Adrenal gland (tissue), 12 donors: ENCODE results near the gene PBRM1. TPM values are rescaled to one million over a fixed set of nuclear protein-coding genes. Genes with fewer than 3 reads are reported as not detected.

Experiments
- DNase-seq, 7 donors: peaks; one replicate each; pipeline ENCODE4 v3.0.0-alpha.2; 2019 to 2020
- H3K27ac ChIP-seq, 5 donors: fragments of 200-600 bp; sonication (generic) in 4 of 5; 1 replicate in 3 of 5; 2 replicates in 2 of 5; pipeline versions ENCODE4 v1.5.1 to v1.8.0; 2016 to 2020; ENCODE audit warnings: mild to moderate bottlenecking in 1 of 5
- H3K27me3 ChIP-seq: fragments of 200-600 bp; 2 replicates; pipeline ENCODE4 v1.8.0; 2021
- H3K36me3 ChIP-seq, 2 donors: fragments of 200-600 bp; replicated peaks in 1 of 2; 1 replicate in 1 of 2; 2 replicates in 1 of 2; pipeline versions ENCODE4 v1.5.1 to v1.8.0; 2018 to 2022
- H3K4me1 ChIP-seq, 2 donors: fragments of 200-600 bp; replicated peaks in 1 of 2; 1 replicate in 1 of 2; 2 replicates in 1 of 2; pipeline versions ENCODE4 v1.5.1 to v1.8.0; 2018 to 2021
- H3K4me3 ChIP-seq, 4 donors: fragments of 200-600 bp; sonication (generic) in 3 of 4; one replicate each; pipeline ENCODE4 v1.5.1; 2016 to 2018
- H3K9me3 ChIP-seq, 3 donors: fragments of 200-600 bp; sonication (generic) in 1 of 3; replicated peaks in 1 of 3; 1 replicate in 2 of 3; 2 replicates in 1 of 3; pipeline versions ENCODE4 v1.5.1 to v1.8.0; 2016 to 2021
- CTCF ChIP-seq, 6 experiments: fragments of 450-650 bp in 4 of 6; fragments of 200-600 bp in 2 of 6; sonication (generic) in 1 of 6; IDR thresholded peaks; 1 replicate in 5 of 6; 2 replicates in 1 of 6; pipeline versions ENCODE4 v1.5.1 to v1.8.0; 2016 to 2021; ENCODE audit warnings: antibody characterized with exemption in 6 of 6, mild to moderate bottlenecking in 2 of 6, moderate library complexity in 1 of 6
- POLR2A ChIP-seq, 2 donors: fragments of 450-650 bp; IDR thresholded peaks; one replicate each; pipeline ENCODE4 v1.6.1; 2017; ENCODE audit warnings: antibody characterized with exemption in 2 of 2, mild to moderate bottlenecking in 2 of 2, moderate library complexity in 1 of 2
- WGBS, 4 donors: extraction: QIAGEN DNeasy Blood & Tissue Kit in 2 of 4; methylation state at CpG; one replicate each; pipeline versions ENCODE4 v1.1.5 to v1.1.7; 2013 to 2017; 5-methylcytosine and 5-hydroxymethylcytosine counted together
- intact Hi-C, 2 donors: fragments of 100-400 bp; cut with DNase I; formaldehyde crosslinking; loops; one replicate each; pipeline versions ENCODE4 v1.14.1 to v1.15.0; 2022 to 2023
- polyA plus RNA-seq, 3 donors: library from polyadenylated mRNA; stranded (reverse); fragments of 200-250 nt in 2 of 3; fragments of 350-450 nt in 1 of 3; fragmentation: Illumina TruSeq in 1 of 3; extraction: RNeasy Lipid Tissue Mini Kit (QIAGEN cat#74804) in 1 of 3; gene quantifications; one replicate each; pipeline ENCODE4 v1.2.3, GENCODE V29; 2013 to 2014
- total RNA-seq, 9 donors: library from RNA; depleted of rRNA in 4 of 9; stranded (reverse); fragments of >200 nt in 4 of 9; fragments of 120-200 nt in 1 of 9; fragmentation: NEBNext Ultra II Directional in 1 of 9; extraction: Animal tissue kit (Norgen Biotek cat#: 25700) in 1 of 9; gene quantifications; one replicate each; pipeline versions ENCODE4 v1.1.0 to v1.2.4, GENCODE V29; 2013 to 2023
- donor health status: healthy with polysubstance abuse.
- donor health status: Bipolar disorder and iron deficiency.
- donor health status: DM: yes; HTN: yes; CAD: no.
- donor health status: DM: no; HTN: no; CAD: no.
- donor health status: DM: no; HTN: no; CAD: no.
- donor health status: DM: yes; HTN: yes; CAD: no.

PBRM1 gene
- total and polyA plus RNA-seq, 12 donors = 4.2 to 108 (median 47.5) TPM

GRCh38 chr3:52623234-52623792 is 62.4 kb downstream of the PBRM1 start:
- H3K27me3 ChIP-seq = no peaks in the 10 kb centered on the region
- H3K9me3 ChIP-seq = no peaks in the 10 kb centered on the region
- TF ChIP-seq CTCF (IDR thresholded peaks at IDR 0.05) = no peak
- no peak for TF ChIP-seq POLR2A (IDR thresholded peaks at IDR 0.05)
- intact Hi-C loops = no loop called here
- no peak overlapping the region for H3K27ac ChIP-seq
- no peak for DNase-seq
- 66 to 77% (median 71%) methylated on average over 2 of the region's 2 CpGs for WGBS, 4 donors
- peaks cover 0 to 34% of the 10 kb centered on the region in 2 donors for H3K36me3 ChIP-seq
- H3K4me1 ChIP-seq = no peaks in the 10 kb centered on the region
- H3K4me3 ChIP-seq = no peak overlapping the region

GRCh38 chr3:52620580-52620979 is 65.1 kb downstream of the PBRM1 start:
- Histone ChIP-seq H3K4me3 (no peak overlapping the region), H3K9me3 (no peaks in the 10 kb centered on the region), H3K27ac (no peak overlapping the region), H3K36me3 (peaks cover 0 to 32% of the 10 kb centered on the region in 2 donors), H3K4me1 (no peaks in the 10 kb centered on the region), H3K27me3 (no peaks in the 10 kb centered on the region)
- 96 to 98% (median 97%) methylated on average over 2 of the region's 2 CpGs for WGBS, 4 donors
- intact Hi-C loops = no loop called here
- TF ChIP-seq POLR2A (IDR thresholded peaks at IDR 0.05) = no peak
- no peak for TF ChIP-seq CTCF (IDR thresholded peaks at IDR 0.05)
- DNase-seq = no peak

- DNase-seq = no peak
- Histone ChIP-seq H3K4me3 (no peak overlapping the region), H3K27ac (no peak overlapping the region), H3K9me3 (no peaks in the 10 kb centered on the region), H3K4me1 (no peaks in the 10 kb centered on the region), H3K27me3 (no peaks in the 10 kb centered on the region), H3K36me3 (peaks cover 0 to 53% of the 10 kb centered on the region in 2 donors)
- intact Hi-C loops = no loop called here
- no peak for TF ChIP-seq CTCF (IDR thresholded peaks at IDR 0.05)
- no peak for TF ChIP-seq POLR2A (IDR thresholded peaks at IDR 0.05)
These were observed 70.5 kb downstream of the PBRM1 start for GRCh38 chr3:52615166-52615565.

GRCh38 chr3:52614689-52615088 is 71.0 kb downstream of the PBRM1 start:
- Histone ChIP-seq H3K27ac (no peak overlapping the region), H3K36me3 (peaks cover 0 to 58% of the 10 kb centered on the region in 2 donors), H3K4me1 (no peaks in the 10 kb centered on the region), H3K27me3 (no peaks in the 10 kb centered on the region), H3K9me3 (no peaks in the 10 kb centered on the region), H3K4me3 (no peak overlapping the region)
- intact Hi-C loops = no loop called here
- TF ChIP-seq POLR2A (IDR thresholded peaks at IDR 0.05) = no peak
- TF ChIP-seq CTCF (IDR thresholded peaks at IDR 0.05) = no peak
- DNase-seq = no peak
- WGBS, 4 donors = 95 to 100% (median 96%) methylated on average over 3 of the region's 3 CpGs
